Choroid plexus epithelial cell (primary cell): Measurements from ENCODE around the gene RFT1.
A peak's percentile ranks its signal among the peaks of the same experiment; 100 is the strongest.

Experiments used
- DNase-seq: peaks from one replicate; pipeline ENCODE4 v3.0.0-alpha.2; 2010; ENCODE audit warnings: low read depth
- H3K4me3 ChIP-seq: 2 replicates; pipeline ENCODE4 v1.5.1; 2011; ENCODE audit warnings: low read depth, mild to moderate bottlenecking, control low read depth, low read length, moderate library complexity
- TF ChIP-seq, protein P1 (sequence below): conservative IDR thresholded peaks from 2 replicates; pipeline ENCODE4 v1.5.1; 2011; ENCODE audit warnings: low read depth, mild to moderate bottlenecking, control low read depth, inconsistent platforms, low read length, moderate library complexity

The RFT1 gene

DNA sequence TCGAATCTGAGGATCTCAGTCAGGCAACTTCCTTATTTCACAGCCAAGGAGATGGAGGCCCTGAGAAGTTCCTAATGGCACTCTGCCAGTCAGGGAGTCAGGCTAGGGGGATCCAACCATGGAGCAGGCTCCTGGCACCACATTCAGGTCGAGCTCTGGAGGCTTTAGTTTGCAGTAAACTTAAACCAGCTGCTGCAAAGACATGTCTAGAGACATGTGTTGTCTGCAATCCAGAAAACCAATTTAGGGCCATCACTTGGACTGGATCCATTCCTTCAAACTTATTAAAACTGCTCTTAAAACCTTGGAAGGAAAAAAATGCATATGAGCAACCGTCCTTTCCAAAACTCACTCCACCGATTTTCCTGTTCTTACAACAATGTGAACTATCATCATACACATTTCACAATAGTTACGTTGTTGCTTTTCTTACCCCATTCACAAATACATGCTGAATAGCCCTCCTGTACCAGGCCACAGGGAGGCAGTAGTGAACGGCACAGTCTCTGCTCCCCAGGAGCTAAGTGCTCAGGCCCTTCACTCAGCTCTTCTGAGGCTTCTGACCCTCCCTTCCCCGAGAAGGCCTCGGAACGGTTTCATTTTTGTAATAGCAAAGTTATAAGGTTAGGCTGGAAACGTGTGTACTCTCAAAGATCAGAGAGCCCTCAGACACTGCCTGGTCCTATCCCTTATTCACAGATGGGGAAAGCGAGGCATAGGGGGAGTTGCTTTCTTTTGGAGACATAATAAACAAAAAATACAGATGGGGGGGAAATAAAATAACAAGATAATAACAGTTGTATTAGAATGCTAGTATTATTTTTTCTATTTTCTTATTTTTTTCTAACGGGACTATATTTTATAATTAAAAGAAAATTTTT is 20.1 kb downstream of the RFT1 start:
- TF ChIP-seq, protein P1, sequence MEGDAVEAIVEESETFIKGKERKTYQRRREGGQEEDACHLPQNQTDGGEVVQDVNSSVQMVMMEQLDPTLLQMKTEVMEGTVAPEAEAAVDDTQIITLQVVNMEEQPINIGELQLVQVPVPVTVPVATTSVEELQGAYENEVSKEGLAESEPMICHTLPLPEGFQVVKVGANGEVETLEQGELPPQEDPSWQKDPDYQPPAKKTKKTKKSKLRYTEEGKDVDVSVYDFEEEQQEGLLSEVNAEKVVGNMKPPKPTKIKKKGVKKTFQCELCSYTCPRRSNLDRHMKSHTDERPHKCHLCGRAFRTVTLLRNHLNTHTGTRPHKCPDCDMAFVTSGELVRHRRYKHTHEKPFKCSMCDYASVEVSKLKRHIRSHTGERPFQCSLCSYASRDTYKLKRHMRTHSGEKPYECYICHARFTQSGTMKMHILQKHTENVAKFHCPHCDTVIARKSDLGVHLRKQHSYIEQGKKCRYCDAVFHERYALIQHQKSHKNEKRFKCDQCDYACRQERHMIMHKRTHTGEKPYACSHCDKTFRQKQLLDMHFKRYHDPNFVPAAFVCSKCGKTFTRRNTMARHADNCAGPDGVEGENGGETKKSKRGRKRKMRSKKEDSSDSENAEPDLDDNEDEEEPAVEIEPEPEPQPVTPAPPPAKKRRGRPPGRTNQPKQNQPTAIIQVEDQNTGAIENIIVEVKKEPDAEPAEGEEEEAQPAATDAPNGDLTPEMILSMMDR: peak; percentile 94
- peak; percentile 95 for DNase-seq
- H3K4me3 ChIP-seq: peak overlapping the region; percentile 6

DNA sequence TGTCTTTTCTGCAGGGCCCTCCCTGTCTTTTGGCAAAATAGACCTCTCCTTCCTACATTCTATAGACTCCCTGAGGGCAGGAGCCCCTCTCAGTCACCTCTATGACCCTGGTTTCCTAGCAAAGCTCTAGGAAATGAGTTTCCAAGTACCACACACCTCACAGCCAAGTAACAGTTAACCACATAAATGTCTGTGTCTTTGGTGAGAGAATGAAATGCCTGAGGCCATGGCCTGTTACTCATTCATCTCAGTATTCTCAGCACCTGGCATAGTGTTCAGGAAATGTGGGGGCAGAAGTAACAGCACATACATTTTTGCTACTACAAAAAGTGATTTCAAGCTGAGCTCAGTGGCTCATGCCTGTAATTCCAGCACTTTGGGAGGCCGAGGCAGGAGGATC is 21.0 kb downstream of the RFT1 start:
- no peak overlapping the region for H3K4me3 ChIP-seq

DNA sequence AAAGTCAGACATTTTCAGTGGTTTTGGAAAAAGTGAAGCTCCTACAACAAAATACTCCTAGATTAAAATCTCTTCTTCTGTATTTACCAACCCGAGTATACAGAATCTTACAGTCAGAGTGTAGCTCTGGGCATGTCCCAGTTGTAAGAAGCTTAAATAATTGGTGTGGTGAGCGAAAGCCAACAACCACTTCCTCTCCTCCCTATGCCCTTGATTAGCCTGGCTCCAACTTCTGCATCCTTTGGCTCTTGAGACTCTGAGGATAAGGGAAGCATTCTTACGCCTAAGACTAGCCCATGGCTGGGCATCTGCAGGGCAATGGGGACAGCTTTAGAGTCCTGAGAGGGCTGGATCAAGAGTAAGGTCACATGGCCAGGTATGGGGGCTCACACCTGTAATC is 25.5 kb downstream of the RFT1 start:
- TF ChIP-seq, protein P1: no peak
- no peak overlapping the region for H3K4me3 ChIP-seq
- DNase-seq: no peak

More for the DNA sequence above, 21.0 kb downstream of the RFT1 start:
- TF ChIP-seq, protein P1: no peak
- peak; percentile 90 for DNase-seq

DNA sequence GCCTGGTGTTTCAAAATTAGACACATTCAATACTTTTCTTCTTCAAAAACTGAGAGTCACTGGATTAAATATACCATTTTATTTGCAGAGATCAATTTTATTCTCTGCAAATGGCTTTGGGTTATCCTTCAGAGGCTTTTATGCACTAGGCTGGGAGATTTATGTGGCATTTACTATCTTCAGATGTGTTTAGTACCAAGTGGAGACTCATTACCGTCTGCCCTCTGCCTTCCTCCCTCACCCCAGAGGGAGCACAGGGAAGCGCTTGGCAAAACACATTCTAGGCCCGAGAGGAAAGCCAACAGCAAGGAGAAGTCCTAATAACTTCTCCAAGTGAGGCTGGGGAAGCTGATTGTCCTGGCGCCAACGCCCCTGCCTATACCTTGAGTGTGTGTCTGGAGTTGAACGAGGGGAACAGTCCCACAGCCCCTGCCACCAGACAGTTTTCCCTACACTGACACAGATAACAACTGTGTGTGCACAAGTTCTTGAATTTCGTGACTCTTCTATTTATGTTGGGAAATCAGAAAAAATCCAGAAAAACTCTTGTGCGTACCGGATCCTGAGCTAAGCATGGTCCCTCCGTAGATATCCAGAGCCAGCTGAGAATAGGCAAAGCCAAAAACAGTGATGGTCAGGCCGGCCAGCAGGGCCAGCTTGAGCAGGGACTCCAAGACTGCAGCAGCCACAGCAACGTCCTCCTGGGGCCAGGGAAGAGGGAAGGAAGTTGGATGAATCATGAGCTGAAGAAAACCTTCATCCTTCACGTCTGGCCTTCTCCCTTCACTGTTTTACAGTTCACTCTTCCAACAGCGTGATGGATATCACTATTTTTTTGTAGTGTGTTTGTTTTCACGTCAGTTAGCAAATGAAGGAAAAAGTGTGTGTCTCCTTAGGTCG is 26.6 kb downstream of the RFT1 start:
- no peak overlapping the region for H3K4me3 ChIP-seq
- TF ChIP-seq, protein P1: no peak
- DNase-seq: peak; percentile 22

DNA sequence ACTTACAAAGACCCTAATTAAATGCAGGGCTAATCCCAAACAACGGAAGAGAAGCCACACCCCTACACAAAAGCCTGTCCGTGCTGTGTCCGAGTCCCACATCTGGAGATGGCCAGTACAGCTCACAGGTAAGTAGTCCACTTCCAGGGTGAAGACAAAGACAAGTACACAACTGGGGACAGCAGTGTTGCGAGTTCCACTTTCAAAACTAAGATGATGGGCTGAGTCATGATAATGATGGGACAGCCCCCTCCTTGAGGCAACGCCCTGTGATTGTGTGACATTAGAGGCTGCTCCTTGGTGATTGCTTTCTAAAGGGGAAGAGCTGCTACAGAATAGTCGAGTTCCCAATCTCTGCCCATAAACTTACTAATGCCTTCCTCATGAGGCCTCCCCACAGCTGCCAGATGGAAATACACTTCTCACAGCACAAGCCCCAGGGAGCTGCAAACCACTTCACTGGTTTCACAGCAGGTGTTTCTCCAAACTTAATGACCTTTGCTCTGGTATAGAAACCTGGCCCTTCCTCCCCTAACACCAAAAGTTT is 27.6 kb downstream of the RFT1 start:
- no peak overlapping the region for H3K4me3 ChIP-seq
- TF ChIP-seq, protein P1: no peak
- peak; percentile 53 for DNase-seq

DNA sequence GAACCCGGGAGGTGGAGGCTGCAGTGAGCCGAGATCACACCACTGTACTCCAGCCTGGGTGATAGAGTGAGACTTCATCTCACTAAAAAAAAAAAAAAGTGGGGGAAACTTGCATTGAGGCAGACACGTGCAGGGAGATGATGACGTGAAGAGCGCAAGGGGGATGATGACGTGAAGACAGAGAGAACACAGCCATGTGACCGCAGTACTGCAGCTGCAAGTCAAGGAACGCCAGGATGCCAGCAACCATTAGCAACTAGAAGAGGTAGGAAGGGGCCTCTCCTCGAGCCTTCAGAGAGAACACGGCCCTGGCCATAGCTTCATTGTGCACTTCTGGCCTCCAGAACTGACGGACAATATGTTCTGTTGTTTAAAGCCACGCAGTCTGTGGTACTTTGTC is 28.3 kb downstream of the RFT1 start:
- TF ChIP-seq, protein P1: no peak
- DNase-seq: no peak

More for the DNA sequence above, 28.3 kb downstream of the RFT1 start:
- no peak overlapping the region for H3K4me3 ChIP-seq
